Spleen (tissue), 11 donors: Measurements from ENCODE around the gene STXBP1. TPM values are rescaled to one million over a fixed set of nuclear protein-coding genes. Genes with fewer than 3 reads are reported as not detected.

ENCODE experiments used
- DNase-seq: peaks from one replicate; pipeline ENCODE4 v3.0.0-alpha.2; 2020
- H3K27ac ChIP-seq, 8 donors: fragments of 200-600 bp; sonication (generic) in 7 of 8; 1 replicate in 4 of 8; 2 replicates in 4 of 8; pipeline versions ENCODE4 v1.5.0 to v1.8.0; 2016 to 2021; ENCODE audit warnings: inconsistent platforms in 4 of 8, mild to moderate bottlenecking in 4 of 8, moderate library complexity in 1 of 8
- H3K27me3 ChIP-seq, 7 donors: fragments of 200-600 bp; sonication (generic) in 6 of 7; replicated peaks in 1 of 7; 1 replicate in 4 of 7; 2 replicates in 3 of 7; pipeline versions ENCODE4 v1.5.0 to v1.8.0; 2016 to 2021; ENCODE audit warnings: inconsistent platforms in 3 of 7, mild to moderate bottlenecking in 1 of 7
- H3K36me3 ChIP-seq, 6 donors: fragments of 200-600 bp; sonication (generic) in 5 of 6; 1 replicate in 4 of 6; 2 replicates in 2 of 6; pipeline versions ENCODE4 v1.5.0 to v1.8.0; 2016 to 2021; ENCODE audit warnings: inconsistent platforms in 2 of 6
- H3K4me1 ChIP-seq, 6 donors: fragments of 200-600 bp; sonication (generic) in 5 of 6; 1 replicate in 3 of 6; 2 replicates in 3 of 6; pipeline versions ENCODE4 v1.5.0 to v1.8.0; 2016 to 2021; ENCODE audit warnings: inconsistent platforms in 3 of 6
- H3K4me3 ChIP-seq, 8 donors: fragments of 200-600 bp; sonication (generic) in 7 of 8; 1 replicate in 4 of 8; 2 replicates in 4 of 8; pipeline versions ENCODE4 v1.5.0 to v1.8.0; 2016 to 2021; ENCODE audit warnings: inconsistent platforms in 4 of 8, mild to moderate bottlenecking in 4 of 8, moderate library complexity in 2 of 8
- H3K9me3 ChIP-seq, 8 donors: fragments of 200-600 bp; sonication (generic) in 7 of 8; 1 replicate in 4 of 8; 2 replicates in 4 of 8; pipeline versions ENCODE4 v1.5.0 to v1.8.0; 2016 to 2021; ENCODE audit warnings: inconsistent platforms in 4 of 8
- POLR2A ChIP-seq, 3 donors: fragments of 450-650 bp; IDR thresholded peaks; one replicate each; pipeline ENCODE4 v1.5.1; 2017; ENCODE audit warnings: antibody characterized with exemption in 3 of 3, mild to moderate bottlenecking in 1 of 3
- POLR2AphosphoS5 ChIP-seq, 3 donors: sonication (generic); formaldehyde crosslinking; IDR thresholded peaks; one replicate each; pipeline ENCODE4 v1.5.1; 2017; ENCODE audit warnings: antibody characterized with exemption in 3 of 3
- WGBS, 5 donors: extraction: QIAGEN DNeasy Blood & Tissue Kit in 3 of 5; methylation state at CpG; one replicate each; pipeline versions ENCODE4 v1.1.5 to v1.1.7; 2013 to 2018; 5-methylcytosine and 5-hydroxymethylcytosine counted together
- intact Hi-C: fragments of 100-400 bp; cut with DNase I; formaldehyde crosslinking; loops from one replicate; pipeline ENCODE4 v1.15.0; 2023; ENCODE audit warnings: low total_unique reads
- polyA plus RNA-seq, 3 donors: library from polyadenylated mRNA; stranded (reverse); fragments of 200-250 nt; gene quantifications; one replicate each; pipeline ENCODE4 v1.2.1, GENCODE V29; 2013
- total RNA-seq, 7 donors: library from RNA; depleted of rRNA in 3 of 7; stranded (reverse); fragments of >200 nt in 3 of 7; fragmentation: NEBNext Ultra II Directional in 4 of 7; extraction: Animal tissue kit (Norgen Biotek cat#: 25700) in 4 of 7; gene quantifications; one replicate each; pipeline versions ENCODE4 v1.1.0 to v1.2.1, GENCODE V29; 2016 to 2021
- TF ChIP-seq, protein P1 (sequence below), 11 experiments: fragments of 200-600 bp in 7 of 11; fragments of 450-650 bp in 4 of 11; sonication (generic) in 4 of 11; IDR thresholded peaks in 8 of 11; conservative IDR thresholded peaks in 3 of 11; 1 replicate in 7 of 11; 2 replicates in 4 of 11; pipeline versions ENCODE4 v1.4.0 to v1.8.0; 2016 to 2021; ENCODE audit warnings: antibody characterized with exemption in 11 of 11, inconsistent platforms in 4 of 11, mild to moderate bottlenecking in 1 of 11
- donor health status: healthy with polysubstance abuse.
- donor health status: DM: no; HTN: no; CAD: no; lungs with moderate emphysema.
- donor health status: DM: no; HTN: no; CAD: no.
- donor health status: Bipolar disorder and iron deficiency.
- donor health status: healthy.
- donor health status: DM: no; HTN: no; CAD: no.
- donor health status: DM: yes; HTN: yes; CAD: no.

STXBP1 gene
- total and polyA plus RNA-seq, 10 donors: 4.3 to 75.7 (median 31.6) TPM

DNA sequence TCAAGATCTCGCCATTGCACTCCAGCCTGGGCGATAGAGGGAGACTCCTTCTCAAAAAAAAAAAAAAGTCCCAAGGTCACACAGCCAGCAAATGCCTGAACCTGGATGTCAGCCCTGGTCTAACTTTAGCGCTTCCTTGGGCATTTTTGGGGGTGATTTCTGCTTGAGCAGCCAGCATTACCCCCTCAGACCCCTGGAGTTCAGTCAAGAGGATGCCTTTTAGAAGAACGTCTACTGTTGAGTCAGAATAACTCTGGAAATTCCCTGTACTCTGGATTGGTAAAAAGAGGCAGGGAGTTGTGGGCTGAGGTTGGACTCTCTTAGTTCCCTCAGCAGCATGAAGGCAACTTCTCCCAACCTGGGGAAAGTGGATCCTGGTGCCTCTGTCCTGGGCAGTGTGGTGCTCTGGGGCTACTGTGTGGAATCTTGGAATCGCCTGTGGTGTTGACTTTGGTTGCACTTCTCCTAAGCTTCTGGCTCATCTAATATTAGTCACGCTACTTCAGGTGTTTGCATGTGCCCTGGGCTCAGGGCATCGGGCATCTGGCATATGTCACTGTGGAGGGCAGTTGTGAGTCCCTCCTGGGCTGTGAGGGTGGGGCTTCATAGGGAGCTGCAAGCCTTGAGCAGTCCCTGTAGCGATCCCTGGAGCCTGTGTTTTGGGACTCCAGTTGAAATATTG, 32.2 kb downstream of the STXBP1 start:
- no peak for DNase-seq
- Histone ChIP-seq H3K4me1 (peaks cover 0 to 3% (median 0%) of the 10 kb centered on the region in 6 donors), H3K4me3 (no peak overlapping the region), H3K27ac (no peak overlapping the region), H3K27me3 (peaks cover 0 to 4% (median 0%) of the 10 kb centered on the region in 7 donors), H3K36me3 (no peaks in the 10 kb centered on the region), H3K9me3 (no peaks in the 10 kb centered on the region)
- 85 to 94% (median 90%) methylated on average over 8 of the region's 8 CpGs for WGBS, 5 donors
- TF ChIP-seq, protein P1, sequence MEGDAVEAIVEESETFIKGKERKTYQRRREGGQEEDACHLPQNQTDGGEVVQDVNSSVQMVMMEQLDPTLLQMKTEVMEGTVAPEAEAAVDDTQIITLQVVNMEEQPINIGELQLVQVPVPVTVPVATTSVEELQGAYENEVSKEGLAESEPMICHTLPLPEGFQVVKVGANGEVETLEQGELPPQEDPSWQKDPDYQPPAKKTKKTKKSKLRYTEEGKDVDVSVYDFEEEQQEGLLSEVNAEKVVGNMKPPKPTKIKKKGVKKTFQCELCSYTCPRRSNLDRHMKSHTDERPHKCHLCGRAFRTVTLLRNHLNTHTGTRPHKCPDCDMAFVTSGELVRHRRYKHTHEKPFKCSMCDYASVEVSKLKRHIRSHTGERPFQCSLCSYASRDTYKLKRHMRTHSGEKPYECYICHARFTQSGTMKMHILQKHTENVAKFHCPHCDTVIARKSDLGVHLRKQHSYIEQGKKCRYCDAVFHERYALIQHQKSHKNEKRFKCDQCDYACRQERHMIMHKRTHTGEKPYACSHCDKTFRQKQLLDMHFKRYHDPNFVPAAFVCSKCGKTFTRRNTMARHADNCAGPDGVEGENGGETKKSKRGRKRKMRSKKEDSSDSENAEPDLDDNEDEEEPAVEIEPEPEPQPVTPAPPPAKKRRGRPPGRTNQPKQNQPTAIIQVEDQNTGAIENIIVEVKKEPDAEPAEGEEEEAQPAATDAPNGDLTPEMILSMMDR (IDR thresholded peaks at IDR 0.05 in 8 of 11, conservative IDR thresholded peaks at IDR 0.05 in 3 of 11): no peak
- no peak for TF ChIP-seq POLR2AphosphoS5 (IDR thresholded peaks at IDR 0.05)
- no peak for TF ChIP-seq POLR2A (IDR thresholded peaks at IDR 0.05)
- intact Hi-C loops: no loop called here

DNA sequence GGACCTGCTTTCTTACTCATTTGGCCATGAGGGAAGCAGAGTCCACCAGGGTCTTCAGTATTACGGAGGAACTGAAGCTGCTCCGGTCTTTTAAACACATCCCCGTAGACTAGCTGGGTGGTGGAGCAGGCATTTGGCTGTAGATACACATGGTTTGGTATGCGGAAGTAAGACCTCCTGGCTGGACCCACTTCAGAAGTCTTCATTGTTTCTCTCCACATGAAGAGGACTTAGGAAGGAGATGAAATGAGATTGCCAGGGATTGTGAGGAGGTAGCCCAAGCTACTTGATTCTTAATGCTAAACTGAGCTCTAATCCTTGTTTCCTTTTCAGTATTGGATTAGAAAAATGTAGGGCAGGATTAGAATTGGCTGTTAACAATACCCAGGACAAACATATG, 32.9 kb downstream of the STXBP1 start:
- TF ChIP-seq POLR2AphosphoS5 (IDR thresholded peaks at IDR 0.05) (no peak), POLR2A (IDR thresholded peaks at IDR 0.05) (no peak)
- TF ChIP-seq, protein P1 (IDR thresholded peaks at IDR 0.05 in 8 of 11, conservative IDR thresholded peaks at IDR 0.05 in 3 of 11): no peak
- no peak overlapping the region for H3K4me3 ChIP-seq
- H3K36me3 ChIP-seq: no peaks in the 10 kb centered on the region
- intact Hi-C loops: no loop called here
- no peaks in the 10 kb centered on the region for H3K9me3 ChIP-seq
- whole genome bisulfite sequencing, 5 donors: 77 to 86% (median 85%) methylated on average over 4 of the region's 4 CpGs
- no peak overlapping the region for H3K27ac ChIP-seq
- peaks cover 0 to 3% (median 0%) of the 10 kb centered on the region in 6 donors for H3K4me1 ChIP-seq
- DNase-seq: no peak
- H3K27me3 ChIP-seq: peaks cover 0 to 4% (median 0%) of the 10 kb centered on the region in 7 donors

DNA sequence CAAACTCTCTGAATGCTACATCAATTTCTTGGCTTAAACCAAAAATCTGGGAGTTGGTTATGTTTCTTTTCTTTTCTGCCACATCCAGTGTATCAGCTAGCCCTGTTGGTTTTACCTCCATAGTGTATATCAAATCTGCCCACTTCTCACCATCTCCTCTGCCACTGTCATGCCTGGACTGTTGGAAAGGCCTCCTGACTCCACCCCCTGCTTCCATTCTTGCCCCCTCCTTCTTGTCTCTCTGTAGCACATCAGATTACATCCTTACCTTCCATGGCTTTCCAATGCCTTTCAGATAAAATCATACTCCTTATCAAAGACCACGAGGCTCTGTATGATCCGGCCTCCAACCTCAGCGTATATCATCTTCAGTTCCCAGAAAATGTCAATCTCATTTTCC, 35.4 kb downstream of the STXBP1 start:
- WGBS, 5 donors: 87 to 94% (median 87%) methylated on average over 3 of the region's 3 CpGs
- peaks cover 0 to 4% (median 0%) of the 10 kb centered on the region in 7 donors for H3K27me3 ChIP-seq
- no peaks in the 10 kb centered on the region for H3K9me3 ChIP-seq
- peaks cover 0 to 3% (median 0%) of the 10 kb centered on the region in 6 donors for H3K4me1 ChIP-seq
- no peak for DNase-seq
- TF ChIP-seq POLR2A (IDR thresholded peaks at IDR 0.05) (no peak), POLR2AphosphoS5 (IDR thresholded peaks at IDR 0.05) (no peak)
- TF ChIP-seq, protein P1 (IDR thresholded peaks at IDR 0.05 in 8 of 11, conservative IDR thresholded peaks at IDR 0.05 in 3 of 11): no peak
- H3K27ac ChIP-seq: no peak overlapping the region
- H3K36me3 ChIP-seq: peaks cover 0 to 1% (median 0%) of the 10 kb centered on the region in 6 donors
- intact Hi-C loops: no loop called here
- no peak overlapping the region for H3K4me3 ChIP-seq

DNA sequence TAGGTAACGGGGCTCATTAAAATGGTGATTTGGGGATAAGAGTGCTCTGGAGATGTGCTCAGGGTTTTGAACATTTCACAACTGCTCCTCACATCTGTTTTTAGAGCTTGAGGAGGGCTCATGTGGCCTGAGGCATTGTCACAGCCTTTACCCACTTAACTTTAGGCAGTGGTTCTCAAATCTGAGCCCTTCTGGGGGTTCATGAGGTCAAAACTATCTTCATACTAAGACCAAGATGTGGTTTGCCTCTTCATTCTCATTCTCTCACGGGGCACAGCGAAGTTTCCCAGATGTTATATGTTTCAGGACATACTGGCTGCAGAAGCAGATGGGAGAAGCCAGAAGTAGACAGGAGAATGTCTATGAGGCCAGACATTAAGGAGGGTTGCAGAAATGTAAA, 38.4 kb downstream of the STXBP1 start:
- WGBS, 5 donors: 80 to 90% (median 85%) methylated on average over 3 of the region's 3 CpGs
- H3K4me1 ChIP-seq: no peaks in the 10 kb centered on the region
- DNase-seq: no peak
- no peak overlapping the region for H3K4me3 ChIP-seq
- intact Hi-C loops: no loop called here
- H3K36me3 ChIP-seq: peaks cover 0 to 26% (median 0%) of the 10 kb centered on the region in 6 donors
- H3K27ac ChIP-seq: no peak overlapping the region
- H3K9me3 ChIP-seq: no peaks in the 10 kb centered on the region
- H3K27me3 ChIP-seq: no peaks in the 10 kb centered on the region
- TF ChIP-seq POLR2AphosphoS5 (IDR thresholded peaks at IDR 0.05) (no peak), POLR2A (IDR thresholded peaks at IDR 0.05) (no peak)
- TF ChIP-seq, protein P1 (IDR thresholded peaks at IDR 0.05 in 8 of 11, conservative IDR thresholded peaks at IDR 0.05 in 3 of 11): no peak
